Bronchial smooth muscle cell (primary cell): ENCODE data around the gene SPANXN2. TPM values are rescaled to one million over a fixed set of nuclear protein-coding genes. Genes with fewer than 3 reads are reported as not detected.

ENCODE experiments used
- total RNA-seq: library from RNA; depleted of rRNA; stranded (reverse); fragments of >200 nt; gene quantifications from 2 replicates; pipeline ENCODE4 v1.2.1, GENCODE V29; 2014

Gene SPANXN2
- total RNA-seq: not detected in 2 replicates

GRCh38 chrX:143720652-143721051 lies at the start of gene SPANXN2:
Gene SPANXN2, minus strand, starts transcription at chrX:143720752. Its CDS starts 84 bp downstream, at chrX:143720668.

Other genes with a start within 250 kb of the SPANXN2 start
- gene SPANXN3, start 203.3 kb downstream of the SPANXN2 start, total RNA-seq: not detected in 2 replicates
- under 0.01 TPM in 1 of 2 replicates, not detected in the other for gene SLITRK4, start 84.7 kb downstream of the SPANXN2 start, total RNA-seq
- gene UBE2NL, start 163.3 kb upstream of the SPANXN2 start, total RNA-seq: not detected in 2 replicates